Neural progenitor cell (in vitro differentiated cells): Measurements from ENCODE around the gene IWS1. TPM values are rescaled to one million over a fixed set of nuclear protein-coding genes. Genes with fewer than 3 reads are reported as not detected.

Experiments
- DNase-seq: peaks from one replicate; pipeline ENCODE4 v3.0.0-alpha.2; 2016; ENCODE audit warnings: low spot score
- H2AFZ ChIP-seq: fragments of 200-600 bp; sonication (generic); replicated peaks from 2 replicates; pipeline ENCODE4 v1.6.1; 2016; ENCODE audit warnings: antibody characterized with exemption
- H3F3A ChIP-seq: fragments of 200-600 bp; sonication (generic); 2 replicates; pipeline ENCODE4 v1.6.1; 2016; ENCODE audit warnings: antibody characterized with exemption, low read depth
- H3K27ac ChIP-seq: fragments of 200-600 bp; sonication (generic); 2 replicates; pipeline ENCODE4 v1.5.1; 2016; ENCODE audit warnings: mild to moderate bottlenecking
- H3K27me3 ChIP-seq: fragments of 200-600 bp; sonication (generic); 2 replicates; pipeline ENCODE4 v1.6.1; 2016; ENCODE audit warnings: mild to moderate bottlenecking, moderate library complexity
- H3K36me3 ChIP-seq: fragments of 200-600 bp; sonication (generic); 2 replicates; pipeline ENCODE4 v1.5.1; 2016
- H3K4me1 ChIP-seq: fragments of 200-600 bp; sonication (generic); 2 replicates; pipeline ENCODE4 v1.6.1; 2016; ENCODE audit warnings: mixed run types
- H3K4me2 ChIP-seq: fragments of 200-600 bp; sonication (generic); 2 replicates; pipeline ENCODE4 v1.6.1; 2016
- H3K4me3 ChIP-seq: fragments of 200-600 bp; sonication (generic); 2 replicates; pipeline ENCODE4 v1.5.1; 2016
- H3K79me2 ChIP-seq: fragments of 200-600 bp; sonication (generic); 2 replicates; pipeline ENCODE4 v1.6.1; 2016; ENCODE audit warnings: low read depth
- H3K9ac ChIP-seq: fragments of 200-600 bp; sonication (generic); 2 replicates; pipeline ENCODE4 v1.6.1; 2016
- H3K9me3 ChIP-seq: fragments of 200-600 bp; sonication (generic); 2 replicates; pipeline ENCODE4 v1.5.1; 2016; ENCODE audit warnings: low read depth
- H4K20me1 ChIP-seq: fragments of 200-600 bp; sonication (generic); 2 replicates; pipeline ENCODE4 v1.6.1; 2016; ENCODE audit warnings: low read depth
- H3K27ac Mint-ChIP-seq: 3 replicates; pipeline ENCODE4 v1.8.0; 2021; ENCODE audit warnings: mixed read lengths
- H3K27me3 Mint-ChIP-seq: 2 replicates; pipeline ENCODE4 v1.8.0; 2022; ENCODE audit warnings: low read depth, mild to moderate bottlenecking, inconsistent platforms, moderate library complexity, mixed read lengths; ENCODE audit not compliant: insufficient read depth
- H3K36me3 Mint-ChIP-seq: 3 replicates; pipeline ENCODE4 v1.8.0; 2021; ENCODE audit warnings: mixed read lengths
- H3K4me1 Mint-ChIP-seq: 3 replicates; pipeline ENCODE4 v1.8.0; 2021; ENCODE audit warnings: mixed read lengths
- H3K4me3 Mint-ChIP-seq: 3 replicates; pipeline ENCODE4 v1.8.0; 2021; ENCODE audit warnings: mild to moderate bottlenecking, moderate library complexity, mixed read lengths
- H3K9me3 Mint-ChIP-seq: 3 replicates; pipeline ENCODE4 v1.8.0; 2020; ENCODE audit warnings: mixed read lengths
- EZH2 ChIP-seq: fragments of 200-600 bp; sonication (generic); IDR thresholded peaks from 2 replicates; pipeline ENCODE4 v1.6.1; 2017; ENCODE audit warnings: antibody characterized with exemption, mild to moderate bottlenecking, moderate library complexity
- EZH2phosphoT487 ChIP-seq: fragments of 200-600 bp; sonication (generic); IDR thresholded peaks from 2 replicates; pipeline ENCODE4 v1.6.1; 2017; ENCODE audit warnings: antibody characterized with exemption
- total RNA-seq: library from RNA; depleted of rRNA; stranded (reverse); fragments of >200 nt; gene quantifications from 2 replicates; pipeline ENCODE4 v1.2.3, GENCODE V29; 2015; ENCODE audit warnings: low replicate concordance
- TF ChIP-seq, protein P1 (sequence below): fragments of 200-600 bp; sonication (generic); IDR thresholded peaks from 2 replicates; pipeline ENCODE4 v1.5.1; 2017; ENCODE audit warnings: antibody characterized with exemption, mild to moderate bottlenecking

Gene IWS1
- total RNA-seq, 1 donor from 2014 or later = 115 TPM

DNA sequence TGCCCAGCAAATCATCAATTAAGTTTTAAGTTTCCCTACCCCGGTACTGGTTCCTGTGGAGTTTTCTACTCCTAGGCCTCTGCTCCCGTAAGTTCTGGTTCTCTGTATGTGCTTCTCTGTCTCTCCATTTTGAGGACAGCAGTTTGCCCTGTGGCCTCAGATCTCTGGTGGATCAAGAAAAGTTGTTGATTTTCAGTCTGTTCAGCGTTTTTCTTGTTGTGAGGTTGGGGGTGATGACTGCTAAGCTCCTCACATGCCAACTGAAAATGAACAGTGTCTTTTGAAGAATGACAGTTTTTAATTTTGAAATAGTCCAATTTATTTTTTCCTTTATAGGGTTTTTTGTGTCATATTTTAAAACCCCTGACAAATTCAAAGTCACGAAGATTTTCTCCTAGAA is 76.4 kb downstream of the IWS1 start:
- H3K36me3 Mint-ChIP-seq = no peaks in the 10 kb centered on the region
- peaks cover 36% of the 10 kb centered on the region for H3K4me1 ChIP-seq
- H3K4me3 Mint-ChIP-seq = no peak overlapping the region
- no peaks in the 10 kb centered on the region for H3K79me2 ChIP-seq
- peak overlapping the region; percentile 76 for H2AFZ ChIP-seq
- H3K9me3 ChIP-seq = no peaks in the 10 kb centered on the region
- TF ChIP-seq, protein P1, sequence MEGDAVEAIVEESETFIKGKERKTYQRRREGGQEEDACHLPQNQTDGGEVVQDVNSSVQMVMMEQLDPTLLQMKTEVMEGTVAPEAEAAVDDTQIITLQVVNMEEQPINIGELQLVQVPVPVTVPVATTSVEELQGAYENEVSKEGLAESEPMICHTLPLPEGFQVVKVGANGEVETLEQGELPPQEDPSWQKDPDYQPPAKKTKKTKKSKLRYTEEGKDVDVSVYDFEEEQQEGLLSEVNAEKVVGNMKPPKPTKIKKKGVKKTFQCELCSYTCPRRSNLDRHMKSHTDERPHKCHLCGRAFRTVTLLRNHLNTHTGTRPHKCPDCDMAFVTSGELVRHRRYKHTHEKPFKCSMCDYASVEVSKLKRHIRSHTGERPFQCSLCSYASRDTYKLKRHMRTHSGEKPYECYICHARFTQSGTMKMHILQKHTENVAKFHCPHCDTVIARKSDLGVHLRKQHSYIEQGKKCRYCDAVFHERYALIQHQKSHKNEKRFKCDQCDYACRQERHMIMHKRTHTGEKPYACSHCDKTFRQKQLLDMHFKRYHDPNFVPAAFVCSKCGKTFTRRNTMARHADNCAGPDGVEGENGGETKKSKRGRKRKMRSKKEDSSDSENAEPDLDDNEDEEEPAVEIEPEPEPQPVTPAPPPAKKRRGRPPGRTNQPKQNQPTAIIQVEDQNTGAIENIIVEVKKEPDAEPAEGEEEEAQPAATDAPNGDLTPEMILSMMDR = no peak
- no peak for TF ChIP-seq EZH2phosphoT487
- TF ChIP-seq EZH2 = no peak
- H3F3A ChIP-seq = peaks cover 36% of the 10 kb centered on the region
- DNase-seq = no peak
- H3K36me3 ChIP-seq = no peaks in the 10 kb centered on the region
- no peak overlapping the region for H3K9ac ChIP-seq
- H3K27ac Mint-ChIP-seq = peak overlapping the region; percentile 7
- H3K27me3 ChIP-seq = no peaks in the 10 kb centered on the region
- H3K4me3 ChIP-seq = no peak overlapping the region
- H3K4me2 ChIP-seq = peak overlapping the region; percentile 61
- H4K20me1 ChIP-seq = no peaks in the 10 kb centered on the region
- H3K9me3 Mint-ChIP-seq = peaks cover 4% of the 10 kb centered on the region
- peaks cover 21% of the 10 kb centered on the region for H3K4me1 Mint-ChIP-seq
- peak overlapping the region; percentile 90 for H3K27ac ChIP-seq
- H3K27me3 Mint-ChIP-seq = no peaks in the 10 kb centered on the region

- peaks cover 36% of the 10 kb centered on the region for H3F3A ChIP-seq
- H2AFZ ChIP-seq = peak overlapping the region; percentile 76
- H3K9ac ChIP-seq = no peak overlapping the region
- no peak overlapping the region for H3K4me3 ChIP-seq
- peak; percentile 34 for DNase-seq
- H3K27me3 ChIP-seq = no peaks in the 10 kb centered on the region
- Mint-ChIP-seq H3K27me3 (no peaks in the 10 kb centered on the region), H3K4me3 (no peak overlapping the region), H3K4me1 (peaks cover 19% of the 10 kb centered on the region), H3K27ac (peak overlapping the region; percentile 7), H3K36me3 (no peaks in the 10 kb centered on the region), H3K9me3 (peaks cover 4% of the 10 kb centered on the region)
- H3K36me3 ChIP-seq = no peaks in the 10 kb centered on the region
- peaks cover 31% of the 10 kb centered on the region for H3K4me1 ChIP-seq
- TF ChIP-seq, protein P1 = no peak
- no peak for TF ChIP-seq EZH2phosphoT487
- no peak for TF ChIP-seq EZH2
- peak overlapping the region; percentile 61 for H3K4me2 ChIP-seq
- H3K27ac ChIP-seq = peak overlapping the region; percentile 90
- H3K9me3 ChIP-seq = no peaks in the 10 kb centered on the region
- no peaks in the 10 kb centered on the region for H4K20me1 ChIP-seq
- no peaks in the 10 kb centered on the region for H3K79me2 ChIP-seq
These were observed 76.9 kb downstream of the IWS1 start for GRCh38 chr2:127449414-127449813.

- H3K9me3 ChIP-seq = no peaks in the 10 kb centered on the region
- no peak overlapping the region for H3K4me3 Mint-ChIP-seq
- TF ChIP-seq EZH2 (no peak), EZH2phosphoT487 (no peak)
- TF ChIP-seq, protein P1 = no peak
- H3K4me1 ChIP-seq = peaks cover 24% of the 10 kb centered on the region
- no peaks in the 10 kb centered on the region for H4K20me1 ChIP-seq
- H2AFZ ChIP-seq = no peak overlapping the region
- no peaks in the 10 kb centered on the region for H3K79me2 ChIP-seq
- H3K36me3 ChIP-seq = no peaks in the 10 kb centered on the region
- H3K4me3 ChIP-seq = no peak overlapping the region
- H3K36me3 Mint-ChIP-seq = no peaks in the 10 kb centered on the region
- H3K27ac Mint-ChIP-seq = no peak overlapping the region
- H3K27me3 Mint-ChIP-seq = no peaks in the 10 kb centered on the region
- H3K27me3 ChIP-seq = no peaks in the 10 kb centered on the region
- peaks cover 15% of the 10 kb centered on the region for H3K4me1 Mint-ChIP-seq
- no peak overlapping the region for H3K4me2 ChIP-seq
- no peak overlapping the region for H3K27ac ChIP-seq
- H3F3A ChIP-seq = peaks cover 28% of the 10 kb centered on the region
- H3K9ac ChIP-seq = no peak overlapping the region
- H3K9me3 Mint-ChIP-seq = peaks cover 4% of the 10 kb centered on the region
- no peak for DNase-seq
These were observed 77.8 kb downstream of the IWS1 start for GRCh38 chr2:127448526-127448925.
